ENCODE data around the gene MAD1L1.

DNA sequence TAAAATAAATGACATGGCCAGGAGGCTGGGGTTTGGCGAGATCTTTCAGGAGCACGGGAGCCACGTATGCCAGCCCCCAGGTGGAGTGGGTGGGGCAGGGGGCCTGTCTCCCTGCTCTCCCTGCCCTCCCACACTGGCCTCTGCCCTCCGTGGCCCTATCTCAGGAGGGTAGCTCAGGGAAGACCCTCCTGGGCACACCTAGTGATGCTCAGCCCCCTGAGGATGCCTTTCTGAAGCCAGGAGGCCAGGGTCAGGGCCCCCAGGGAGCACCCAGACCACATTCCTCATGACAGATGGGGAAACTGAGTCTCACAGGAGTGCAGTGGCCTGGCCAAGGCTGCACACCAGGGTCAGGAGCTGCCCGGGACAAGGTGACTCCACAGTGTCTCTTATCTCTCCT, 339.3 kb downstream of the MAD1L1 start:
- no peak for TF ChIP-seq CTCF (conservative IDR thresholded peaks at IDR 0.05)
- TF ChIP-seq EZH2 (IDR thresholded peaks at IDR 0.05; ENCODE audit: low read depth), result no peak

Measured in PC-9 (cell line).